Neural cell (in vitro differentiated cells): ENCODE measurements around the gene PARVA.

Experiments
- CTCF ChIP-seq: fragments of 450-650 bp; IDR thresholded peaks from 2 replicates; pipeline ENCODE4 v1.5.1; 2014; ENCODE audit warnings: antibody characterized with exemption, mild to moderate bottlenecking, moderate library complexity; ENCODE audit not compliant: poor library complexity, severe bottlenecking
- TAF1 ChIP-seq: IDR thresholded peaks from 2 replicates; pipeline ENCODE4 v1.6.1; 2012; ENCODE audit warnings: low read depth

- TF ChIP-seq CTCF, result no peak
- TF ChIP-seq TAF1, result no peak
Observed at GRCh38 chr11:12567746-12568460, 190.5 kb downstream of the PARVA start.
